ENCODE results near the gene CAMSAP1. TPM values are rescaled to one million over a fixed set of nuclear protein-coding genes. Genes with fewer than 3 reads are reported as not detected.

CAMSAP1 gene
- total RNA-seq, 1 experiment from 2014 or later, result 14.5 TPM

DNA sequence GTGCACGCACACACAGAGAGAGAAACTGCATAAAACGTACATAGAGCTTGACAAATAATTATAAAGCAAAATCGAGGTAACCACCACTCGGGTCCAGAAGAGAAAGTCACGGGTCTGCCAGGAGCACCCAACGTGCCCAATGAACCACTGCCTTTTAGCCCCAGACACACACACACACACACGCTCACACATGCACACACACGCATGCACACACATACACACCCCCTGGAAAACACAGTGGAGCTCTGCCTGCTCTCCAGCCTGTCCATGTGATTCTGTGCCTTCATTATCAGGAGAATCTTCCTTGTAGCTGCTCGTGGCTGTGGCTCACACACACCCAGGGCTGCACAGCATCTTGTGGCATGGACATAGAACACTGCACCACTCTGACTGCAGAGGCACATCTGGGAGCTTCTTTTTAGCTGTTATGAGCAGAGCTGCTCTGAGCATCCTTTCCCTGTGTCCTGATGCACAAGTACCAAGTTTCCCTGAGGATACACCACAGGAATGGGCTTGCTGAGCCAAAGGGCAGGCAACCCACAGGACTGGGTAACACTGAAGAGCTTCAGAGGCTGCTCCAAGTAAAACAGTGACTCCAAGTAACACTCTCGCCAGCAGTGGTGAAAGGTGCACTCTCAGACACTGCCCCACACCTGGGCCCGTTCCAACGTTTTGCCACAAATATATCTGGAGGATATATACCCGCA lies 58.9 kb downstream of the CAMSAP1 start:
- no peak for DNase-seq
- no peaks in the 10 kb centered on the region for H3K27me3 ChIP-seq
- H3K9me3 ChIP-seq, result no peaks in the 10 kb centered on the region
- H3K36me3 ChIP-seq, result no peaks in the 10 kb centered on the region; the same call in none of the 2 replicates
- H3K4me3 ChIP-seq, result no peak overlapping the region

DNA sequence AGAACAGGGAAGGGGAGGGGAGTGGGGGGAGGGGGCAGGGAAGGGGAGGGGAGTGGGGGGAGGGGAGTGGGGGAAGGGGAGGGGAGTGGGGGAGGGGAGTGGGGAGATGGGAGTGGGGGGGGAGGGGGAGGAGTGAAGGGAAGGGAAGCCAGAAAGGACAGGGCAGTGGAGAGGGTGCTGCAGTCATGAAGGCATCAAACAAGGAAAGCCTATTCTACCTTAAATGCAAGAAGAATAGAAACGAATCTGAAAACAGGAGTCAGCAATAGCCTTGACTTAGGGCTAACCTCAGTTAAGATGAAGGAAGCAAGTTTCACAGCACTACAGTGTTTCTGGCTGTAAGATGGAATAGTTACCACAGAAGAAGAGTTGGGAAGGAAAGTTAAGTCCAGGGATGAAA lies 59.5 kb downstream of the CAMSAP1 start:
- no peaks in the 10 kb centered on the region; the same call in none of the 2 replicates for H3K36me3 ChIP-seq
- H3K4me3 ChIP-seq, result no peak overlapping the region
- DNase-seq, result no peak
- H3K27me3 ChIP-seq, result no peaks in the 10 kb centered on the region
- no peaks in the 10 kb centered on the region for H3K9me3 ChIP-seq

DNA sequence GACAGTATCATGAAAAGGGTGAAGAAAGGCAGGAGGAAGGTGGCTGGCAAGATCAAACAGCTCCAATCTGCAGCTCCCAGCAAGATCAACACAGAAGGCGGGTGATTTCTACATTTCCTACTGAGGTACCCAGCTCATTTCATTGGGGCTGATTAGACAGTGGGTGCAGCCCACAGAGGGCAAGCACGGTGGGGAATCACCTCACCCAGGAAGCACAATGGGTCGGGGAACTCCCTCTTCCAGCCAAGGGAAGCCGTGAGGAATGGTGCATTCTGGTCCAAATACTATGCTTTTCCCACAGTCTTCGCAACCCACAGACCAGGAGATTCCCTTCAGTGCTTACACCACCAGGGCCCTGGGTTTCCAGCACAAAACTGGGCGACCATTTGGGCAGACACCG lies 66.8 kb downstream of the CAMSAP1 start:
- DNase-seq, result no peak
- no peaks in the 10 kb centered on the region for H3K27me3 ChIP-seq
- H3K36me3 ChIP-seq, result no peaks in the 10 kb centered on the region; the same call in 1 of the 2 replicates
- no peak overlapping the region for H3K4me3 ChIP-seq
- H3K9me3 ChIP-seq, result no peaks in the 10 kb centered on the region

DNA sequence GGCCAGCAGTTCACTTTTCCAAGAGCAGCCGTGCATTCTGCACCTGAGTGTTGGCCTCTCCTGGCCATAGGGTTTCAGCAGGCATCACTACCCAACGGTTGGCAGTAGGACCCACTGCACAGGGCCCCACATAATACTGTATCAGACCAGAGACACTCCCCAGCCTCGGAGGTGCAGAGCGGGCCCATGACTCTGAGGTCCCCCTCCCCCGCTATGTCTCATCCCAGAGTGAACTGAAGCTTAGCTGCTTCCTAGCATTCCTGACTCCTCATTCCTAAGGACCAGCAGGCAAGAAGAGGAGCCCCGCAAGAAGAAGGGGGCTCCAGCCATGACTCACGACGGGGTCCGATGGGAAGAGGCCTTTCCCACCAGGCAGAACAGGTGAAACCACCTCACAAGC lies 67.2 kb downstream of the CAMSAP1 start:
- Histone ChIP-seq H3K4me3 (no peak overlapping the region), H3K36me3 (no peaks in the 10 kb centered on the region; the same call in 1 of the 2 replicates), H3K9me3 (no peaks in the 10 kb centered on the region), H3K27me3 (no peaks in the 10 kb centered on the region)
- DNase-seq, result no peak

DNA sequence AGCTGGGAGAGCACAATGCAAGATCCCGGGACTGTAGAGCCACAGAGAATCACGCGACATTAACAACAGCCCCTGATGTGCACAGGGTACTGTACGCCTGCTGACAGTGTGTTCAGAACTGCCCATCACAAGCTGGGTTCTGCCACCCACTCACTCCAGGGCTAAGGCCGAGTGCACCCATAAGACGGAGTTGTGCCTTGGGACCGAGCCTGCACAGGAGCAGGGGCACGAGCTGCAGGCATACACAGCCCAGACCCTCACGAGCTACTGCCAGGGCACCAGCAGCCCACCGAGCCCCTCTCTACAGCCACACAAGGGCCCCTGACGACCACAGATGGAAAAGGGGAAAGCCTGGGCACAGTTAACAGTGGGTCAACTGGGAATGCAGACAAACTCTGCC lies 67.8 kb downstream of the CAMSAP1 start:
- no peak for DNase-seq
- Histone ChIP-seq H3K27me3 (no peaks in the 10 kb centered on the region), H3K36me3 (no peaks in the 10 kb centered on the region; the same call in 1 of the 2 replicates), H3K9me3 (no peaks in the 10 kb centered on the region), H3K4me3 (no peak overlapping the region)

DNA sequence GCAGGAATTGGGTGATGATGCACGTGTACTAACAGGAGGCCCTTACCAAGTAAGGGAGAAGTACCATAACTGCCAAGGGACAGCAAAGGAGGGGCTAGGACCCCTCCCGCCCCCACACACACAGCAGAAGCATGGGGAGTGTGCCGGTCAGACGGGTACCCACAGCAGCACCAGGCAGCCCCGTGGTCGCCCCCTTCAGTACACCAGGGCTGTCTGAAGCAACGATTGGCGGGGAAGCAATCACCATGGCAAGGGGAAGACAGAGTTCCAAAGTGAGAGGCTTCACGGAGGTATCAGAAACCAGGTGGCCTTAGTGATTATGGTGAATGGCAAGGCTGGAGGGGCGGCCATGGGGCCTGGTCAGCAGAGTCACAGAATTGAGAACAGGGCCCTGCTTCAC lies 72.2 kb downstream of the CAMSAP1 start:
- H3K9me3 ChIP-seq, result no peaks in the 10 kb centered on the region
- no peak overlapping the region for H3K4me3 ChIP-seq
- no peaks in the 10 kb centered on the region for H3K27me3 ChIP-seq
- no peak for DNase-seq
- H3K36me3 ChIP-seq, result no peaks in the 10 kb centered on the region; the same call in 1 of the 2 replicates

DNA sequence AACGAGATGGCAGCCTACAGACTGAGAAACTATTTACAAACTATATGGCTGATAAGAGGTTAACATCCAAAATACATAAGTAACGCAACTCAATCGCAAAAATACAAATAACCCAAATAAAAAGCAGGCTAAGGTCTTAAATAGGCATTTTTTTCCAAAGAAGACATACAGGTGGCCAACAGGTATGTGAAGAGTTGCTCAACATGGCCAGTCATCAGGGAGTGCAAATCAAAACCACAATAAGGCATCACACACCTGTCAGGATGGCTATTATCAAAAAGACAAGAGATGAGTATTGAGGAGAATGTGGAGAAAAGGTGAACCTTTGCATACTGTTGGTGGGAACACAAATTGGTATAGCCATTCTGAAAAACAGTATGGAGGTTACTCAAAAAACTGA lies 73.5 kb downstream of the CAMSAP1 start:
- Histone ChIP-seq H3K36me3 (peaks cover 1% of the 10 kb centered on the region), H3K27me3 (no peaks in the 10 kb centered on the region), H3K9me3 (peaks cover 4% of the 10 kb centered on the region; the same call in 1 of the 2 replicates), H3K4me3 (no peak overlapping the region)
- DNase-seq, result no peak

DNA sequence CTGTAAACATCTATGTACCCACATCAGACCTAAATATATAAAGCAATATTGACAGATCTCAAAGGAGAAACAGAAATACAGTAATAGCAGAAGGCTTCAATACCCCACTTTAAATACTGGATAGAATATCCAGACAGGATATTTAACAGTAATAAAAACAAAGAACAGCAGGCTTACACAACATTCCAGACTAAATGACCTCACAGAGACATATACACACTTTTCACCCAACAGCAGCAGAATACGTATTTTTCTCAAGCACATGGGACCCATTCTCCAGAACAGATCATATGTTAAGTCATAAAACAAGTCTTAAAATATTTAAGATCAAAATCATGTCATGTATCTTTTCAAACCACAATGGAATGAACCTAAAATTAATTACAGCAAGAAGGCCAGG lies 76.8 kb downstream of the CAMSAP1 start:
- no peak overlapping the region for H3K4me3 ChIP-seq
- DNase-seq, result no peak

DNA sequence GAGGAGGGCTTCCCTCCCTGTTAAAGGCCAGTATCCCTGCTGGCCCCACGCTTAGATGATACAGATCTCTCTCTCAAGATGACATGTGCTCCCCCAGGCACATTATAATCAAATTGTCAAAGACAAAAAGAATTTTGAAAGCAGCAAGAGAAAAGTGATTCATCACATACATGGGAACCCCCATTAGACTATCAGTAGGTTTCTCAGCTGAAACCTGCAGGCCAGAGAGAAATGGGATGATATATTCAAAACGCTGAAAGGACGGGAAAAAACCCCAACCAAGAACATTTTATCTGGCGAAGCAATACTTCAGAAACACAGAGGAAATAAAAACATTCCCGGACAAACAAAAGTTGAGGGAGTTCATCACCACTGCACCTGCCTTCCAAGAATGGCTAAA lies 78.7 kb downstream of the CAMSAP1 start:
- Histone ChIP-seq H3K27me3 (no peaks in the 10 kb centered on the region), H3K9me3 (peaks cover 9% of the 10 kb centered on the region; the same call in 1 of the 2 replicates), H3K36me3 (peaks cover 10% of the 10 kb centered on the region), H3K4me3 (no peak overlapping the region)
- DNase-seq, result no peak

More for the DNA sequence above, 76.8 kb downstream of the CAMSAP1 start:
- H3K36me3 ChIP-seq, result peaks cover 8% of the 10 kb centered on the region
- H3K27me3 ChIP-seq, result no peaks in the 10 kb centered on the region
- peaks cover 9% of the 10 kb centered on the region; the same call in 1 of the 2 replicates for H3K9me3 ChIP-seq

DNA sequence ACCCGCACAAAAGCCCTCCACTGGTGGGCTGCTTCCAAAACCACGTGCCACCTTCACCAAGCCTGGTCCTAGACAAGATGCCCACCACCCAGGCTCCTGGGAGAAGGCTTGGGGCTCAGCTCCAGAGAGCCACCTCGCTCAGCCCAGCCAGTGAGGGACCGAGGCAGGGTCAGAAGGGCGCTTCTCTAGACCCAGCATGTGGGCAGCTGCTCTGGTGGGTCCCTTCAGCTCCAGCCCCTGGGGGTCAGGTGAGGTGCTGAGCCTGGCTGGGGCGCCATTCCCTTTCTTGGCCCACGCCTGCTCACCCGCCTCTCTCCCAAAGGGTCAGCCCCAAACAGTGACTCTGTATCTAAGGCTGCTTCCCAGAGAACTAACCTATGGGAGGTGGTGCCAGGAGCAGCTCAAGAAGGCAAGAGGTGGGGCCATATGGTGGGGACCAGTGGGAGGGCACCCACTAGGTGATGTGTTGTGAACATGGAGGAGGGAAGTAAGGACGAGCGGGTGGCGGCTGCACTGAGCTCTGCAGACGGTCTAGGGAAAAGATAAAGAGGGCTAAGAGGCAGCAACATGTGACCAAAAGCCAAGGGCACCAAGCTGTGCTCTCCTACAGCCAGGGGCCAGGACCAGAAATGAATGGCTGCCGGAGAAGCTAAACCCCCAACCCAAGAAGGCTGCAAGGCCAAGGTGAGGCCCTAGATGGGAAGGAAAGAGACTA lies 79.3 kb downstream of the CAMSAP1 start:
- Histone ChIP-seq H3K27me3 (no peaks in the 10 kb centered on the region), H3K9me3 (peaks cover 9% of the 10 kb centered on the region; the same call in 1 of the 2 replicates), H3K4me3 (no peak overlapping the region), H3K36me3 (peaks cover 15% of the 10 kb centered on the region)
- no peak for DNase-seq

DNA sequence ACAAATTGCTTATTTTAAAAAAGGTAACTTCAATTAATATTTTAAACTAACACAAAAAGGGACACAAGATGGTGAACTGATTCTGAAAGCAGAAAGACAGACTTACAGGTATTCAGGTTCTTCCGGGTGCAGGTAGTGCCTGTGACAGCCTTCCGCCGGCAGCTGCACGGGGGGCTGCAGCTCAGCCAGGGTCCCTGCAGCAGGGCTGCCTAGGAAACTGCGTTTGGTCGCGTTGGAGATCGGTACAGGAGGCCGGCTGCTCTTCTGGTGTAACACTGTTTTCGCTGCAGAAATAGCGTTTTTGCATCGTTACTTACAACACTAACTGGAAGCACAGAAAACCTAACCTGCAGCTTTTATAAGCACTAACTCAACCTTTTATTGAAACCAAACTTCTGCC lies 80.0 kb downstream of the CAMSAP1 start:
- Histone ChIP-seq H3K4me3 (no peak overlapping the region), H3K36me3 (peaks cover 20% of the 10 kb centered on the region), H3K9me3 (peaks cover 9% of the 10 kb centered on the region; the same call in 1 of the 2 replicates), H3K27me3 (no peaks in the 10 kb centered on the region)
- DNase-seq, result no peak

DNA sequence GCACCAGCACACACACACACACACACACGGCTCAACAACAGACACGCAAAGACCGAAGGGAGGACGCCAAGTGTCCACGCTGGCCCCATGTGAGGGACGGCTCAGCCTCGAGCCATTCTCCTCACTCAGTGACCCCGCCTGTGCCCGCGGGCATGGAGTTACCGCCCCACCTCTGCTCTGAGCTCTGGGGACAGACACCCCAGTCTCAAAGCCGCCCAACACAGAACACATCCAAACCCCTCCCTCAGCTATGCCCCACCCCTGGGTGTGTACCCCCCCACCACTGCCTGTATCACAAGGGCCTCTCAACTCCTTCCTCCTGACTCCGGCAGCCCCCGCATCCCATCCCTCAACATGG lies 81.2 kb downstream of the CAMSAP1 start:
- DNase-seq, result no peak
- Histone ChIP-seq H3K9me3 (peaks cover 9% of the 10 kb centered on the region; the same call in 1 of the 2 replicates), H3K27me3 (no peaks in the 10 kb centered on the region), H3K36me3 (peaks cover 20% of the 10 kb centered on the region), H3K4me3 (no peak overlapping the region)

DNA sequence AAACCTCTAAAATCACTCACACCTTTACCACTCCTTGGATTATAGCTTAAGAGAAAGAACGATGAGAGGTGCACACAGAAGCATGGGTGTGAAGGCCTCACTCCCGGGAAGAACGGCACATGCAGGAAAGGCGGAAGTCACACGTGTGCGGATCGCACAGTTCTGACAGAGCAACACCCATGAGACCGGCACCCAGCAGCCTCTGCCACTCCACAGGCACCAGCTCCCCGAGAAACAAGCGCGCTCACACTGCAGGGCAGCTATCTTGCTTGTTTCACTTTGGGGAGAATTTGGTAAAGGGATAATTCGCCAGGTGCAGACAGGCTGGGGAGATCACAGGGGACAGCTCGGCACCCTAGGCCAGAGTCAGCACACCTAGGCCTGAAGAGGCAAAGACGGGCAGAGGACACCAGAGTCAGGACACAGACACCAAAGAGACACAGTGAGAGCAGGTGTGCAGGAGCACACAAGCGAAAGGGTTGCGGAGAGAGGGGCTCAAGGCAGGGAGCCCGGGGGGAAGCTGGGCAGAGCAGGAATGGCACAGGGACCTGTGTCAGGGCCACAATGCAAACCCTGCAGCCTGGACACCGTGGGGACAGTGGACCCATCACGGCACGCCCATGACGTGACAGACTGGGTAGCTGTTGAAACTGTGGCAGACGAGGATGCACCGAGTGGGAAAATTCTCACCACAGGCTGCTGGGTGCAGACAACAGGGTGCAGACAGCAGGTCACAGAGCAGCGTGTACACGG lies 81.7 kb downstream of the CAMSAP1 start:
- no peak for DNase-seq
- Histone ChIP-seq H3K36me3 (peaks cover 20% of the 10 kb centered on the region), H3K9me3 (peaks cover 9% of the 10 kb centered on the region; the same call in 1 of the 2 replicates), H3K27me3 (no peaks in the 10 kb centered on the region), H3K4me3 (no peak overlapping the region)

DNA sequence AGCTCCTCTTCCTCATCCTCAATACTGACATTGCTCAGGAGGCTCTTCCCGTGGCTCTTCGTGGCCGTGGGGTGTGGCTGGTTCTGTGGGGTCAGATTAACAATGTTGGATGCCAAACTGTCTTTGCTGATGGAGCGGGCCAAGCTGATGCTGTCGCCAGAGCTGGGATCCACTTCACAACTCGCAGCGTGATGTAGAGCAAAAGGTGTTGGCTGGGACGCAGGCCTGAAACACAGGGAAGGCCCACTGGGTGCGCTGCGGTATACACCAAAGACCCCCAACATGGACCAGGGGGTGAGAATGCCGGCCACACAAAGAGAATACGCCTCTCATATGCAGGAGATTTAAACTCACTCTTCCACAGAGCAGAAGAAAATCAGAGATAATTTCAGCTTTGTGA lies 84.3 kb downstream of the CAMSAP1 start:
- Histone ChIP-seq H3K4me3 (no peak overlapping the region), H3K27me3 (no peaks in the 10 kb centered on the region), H3K36me3 (peaks cover 23% of the 10 kb centered on the region), H3K9me3 (no peaks in the 10 kb centered on the region)
- DNase-seq, result no peak

DNA sequence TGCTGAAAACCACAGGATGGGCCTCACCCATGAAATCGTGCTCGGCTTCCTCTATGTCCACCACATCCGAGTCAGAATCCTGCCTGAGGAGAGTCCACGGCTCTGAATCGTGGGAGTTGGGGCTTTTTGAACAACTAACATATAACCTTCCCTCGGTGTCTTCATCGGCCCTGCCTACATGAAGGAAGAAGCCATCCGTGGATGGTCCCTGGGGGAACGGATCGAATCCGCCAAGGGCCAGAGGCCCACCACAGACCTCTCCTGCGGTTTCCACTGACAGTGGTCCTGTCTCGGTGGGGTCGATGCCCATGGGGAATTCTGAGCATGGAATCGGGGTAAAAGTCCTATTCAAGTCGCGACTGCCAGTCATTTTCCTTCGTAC lies 85.0 kb downstream of the CAMSAP1 start:
- DNase-seq, result no peak
- no peaks in the 10 kb centered on the region for H3K27me3 ChIP-seq
- H3K4me3 ChIP-seq, result no peak overlapping the region
- peaks cover 24% of the 10 kb centered on the region for H3K36me3 ChIP-seq
- H3K9me3 ChIP-seq, result no peaks in the 10 kb centered on the region

DNA sequence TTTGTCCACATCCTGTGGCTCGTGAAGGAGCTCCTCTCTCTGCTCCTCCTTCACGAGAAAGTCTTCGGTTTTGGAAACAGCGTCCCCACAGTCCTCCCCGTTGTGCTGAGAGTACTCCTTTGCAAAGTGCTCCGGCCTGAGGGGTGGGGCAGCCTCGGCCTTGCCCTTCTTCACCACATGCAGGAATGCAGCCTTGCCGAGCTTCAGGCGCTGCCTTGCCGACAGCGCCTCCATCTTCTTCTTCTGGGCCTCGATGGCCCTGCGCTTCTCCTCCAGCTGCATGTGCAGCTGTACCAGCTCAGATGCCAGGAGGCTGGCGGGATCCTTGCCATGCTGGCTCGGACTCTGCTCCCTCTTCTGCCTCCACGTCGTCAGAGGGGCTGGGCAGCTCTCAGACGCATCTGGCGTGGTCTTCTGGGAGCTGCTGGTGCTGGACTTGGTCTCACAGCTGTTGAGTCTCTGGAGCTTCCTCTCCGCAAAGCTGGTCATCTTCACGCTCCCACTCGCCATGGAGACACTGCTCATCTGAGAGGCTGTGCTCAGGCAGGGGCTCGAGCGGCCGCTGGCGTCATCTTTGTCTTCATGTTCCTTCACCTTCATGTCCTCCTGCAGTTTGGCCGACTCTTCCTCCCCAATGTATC lies 85.5 kb downstream of the CAMSAP1 start:
- Histone ChIP-seq H3K4me3 (no peak overlapping the region), H3K36me3 (peaks cover 23% of the 10 kb centered on the region), H3K9me3 (no peaks in the 10 kb centered on the region), H3K27me3 (no peaks in the 10 kb centered on the region)
- DNase-seq, result no peak

DNA sequence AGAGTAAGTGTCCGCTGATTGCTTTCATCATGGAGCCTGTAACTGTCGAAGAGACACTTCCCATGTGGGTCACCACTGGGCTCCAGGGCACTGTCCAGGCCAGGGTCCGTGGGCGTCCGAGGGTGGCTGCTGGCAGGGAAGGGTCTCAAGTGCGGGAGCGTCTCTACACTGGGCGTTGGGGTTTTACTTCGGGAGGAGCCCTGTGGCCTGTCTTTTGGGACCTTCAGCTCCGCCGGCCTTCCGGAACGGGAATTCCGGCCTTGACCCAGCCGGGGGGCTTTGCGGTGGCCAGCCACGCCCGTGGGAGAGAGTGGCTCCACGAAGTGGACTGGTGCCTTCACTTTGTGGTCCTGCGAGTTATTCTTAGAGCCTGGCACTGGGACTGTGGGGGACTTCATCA lies 86.2 kb downstream of the CAMSAP1 start:
- H3K9me3 ChIP-seq, result no peaks in the 10 kb centered on the region
- H3K4me3 ChIP-seq, result no peak overlapping the region
- no peaks in the 10 kb centered on the region for H3K27me3 ChIP-seq
- peaks cover 23% of the 10 kb centered on the region for H3K36me3 ChIP-seq
- DNase-seq, result no peak

Data from MG63 (cell line).